GM15510 (cell line): ENCODE results near the gene DLGAP4.

Source experiments
- POLR2A ChIP-seq: IDR thresholded peaks from 3 replicates; pipeline ENCODE4 v1.6.1; 2011; ENCODE audit warnings: borderline replicate concordance; ENCODE audit not compliant: insufficient read length; ENCODE audit errors: extremely low read depth

The DLGAP4 gene

DNA sequence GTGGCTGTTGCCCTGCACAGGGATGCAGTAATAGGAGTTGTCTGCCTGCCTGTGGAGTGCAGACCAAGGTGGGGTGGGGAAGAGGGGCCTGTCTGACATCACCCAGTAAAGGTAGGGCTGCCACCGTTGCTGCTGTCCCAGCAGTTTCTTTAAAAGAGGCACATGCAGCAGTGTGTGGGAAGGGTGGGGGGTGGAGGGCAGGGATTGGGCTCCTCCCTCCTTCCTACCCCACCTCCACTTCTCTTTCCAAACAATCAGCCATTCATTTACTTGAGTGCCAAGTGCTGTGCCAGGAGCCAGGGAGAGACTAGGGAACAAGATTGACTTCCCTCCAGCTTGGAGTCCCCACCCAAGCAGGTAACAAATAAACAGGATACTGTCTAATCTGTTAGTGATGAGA is 168.4 kb downstream of the DLGAP4 start:
- no peak for TF ChIP-seq POLR2A

DNA sequence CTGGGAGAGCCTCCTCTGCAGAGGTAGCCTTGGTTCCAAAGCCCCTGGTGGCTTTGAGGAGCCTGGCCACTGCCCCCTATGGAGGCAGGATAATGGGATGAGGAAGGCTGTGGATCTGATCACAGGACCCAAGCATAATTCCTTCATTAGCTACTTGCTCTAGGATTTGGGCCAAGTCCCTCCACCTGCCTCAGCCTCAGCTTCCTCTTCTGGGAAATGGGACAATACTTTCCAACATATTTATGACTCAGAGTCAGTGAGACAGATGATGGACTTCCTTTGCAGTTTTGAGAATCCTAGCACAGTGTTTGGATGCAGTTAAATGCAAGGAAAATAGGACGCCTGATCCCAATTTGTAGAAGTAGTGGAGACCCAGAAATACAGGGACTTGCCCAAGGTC is 171.3 kb downstream of the DLGAP4 start:
- no peak for TF ChIP-seq POLR2A

DNA sequence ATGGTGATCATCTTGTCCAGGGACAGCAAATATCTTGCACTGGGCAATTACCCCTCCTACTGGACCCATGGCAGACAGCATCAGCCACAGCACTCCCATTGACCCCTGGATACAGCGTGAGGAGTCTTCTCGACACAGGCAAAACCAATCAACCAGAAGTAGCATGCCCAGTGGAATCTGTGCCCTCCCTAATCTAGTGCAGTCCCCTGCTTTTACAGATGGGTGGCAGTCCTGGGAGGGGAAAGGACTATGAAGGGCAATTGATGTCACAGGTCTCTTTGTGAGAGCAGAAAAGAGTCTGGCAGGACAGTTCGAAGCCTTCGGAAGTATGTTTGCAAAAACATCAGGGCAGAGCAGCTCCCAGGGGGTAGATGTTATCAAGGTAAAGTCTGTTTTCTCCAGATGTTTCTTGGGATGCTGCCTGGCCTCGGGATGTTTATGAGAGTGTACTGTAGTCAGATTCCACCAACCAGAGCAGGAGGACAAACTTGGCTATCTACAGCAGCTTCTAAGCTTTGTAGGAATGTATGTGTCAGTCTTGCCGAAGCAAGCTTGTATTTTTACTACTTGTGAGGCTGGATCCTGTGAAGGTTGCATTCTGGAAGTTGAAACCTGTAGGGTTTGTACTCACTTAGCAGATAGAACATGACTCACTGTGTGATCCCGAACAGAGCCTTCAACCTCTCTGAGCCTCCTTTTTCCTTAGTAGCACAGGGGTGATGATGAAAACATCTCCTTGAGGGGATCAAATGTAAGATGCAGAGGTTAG is 172.2 kb downstream of the DLGAP4 start:
- TF ChIP-seq POLR2A = no peak

DNA sequence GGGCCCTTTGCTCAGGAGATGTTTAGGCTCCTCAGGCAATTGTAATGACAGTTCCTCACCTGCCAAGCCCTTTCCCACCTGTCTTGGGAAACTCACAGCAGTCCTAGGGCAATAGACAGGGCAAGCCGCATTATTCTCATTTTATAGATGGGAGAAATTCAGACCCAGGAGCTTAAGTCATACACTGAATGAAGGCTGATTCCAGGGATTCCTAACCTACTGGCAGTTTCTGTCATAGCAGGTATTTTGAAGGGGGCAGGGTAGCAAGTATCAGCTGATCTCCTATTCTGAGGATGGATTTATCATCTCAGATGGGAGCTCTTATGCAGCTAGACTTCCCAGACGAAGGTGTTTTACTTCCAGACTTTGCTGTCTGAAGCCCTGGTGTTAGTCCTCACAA is 173.8 kb downstream of the DLGAP4 start:
- no peak for TF ChIP-seq POLR2A

DNA sequence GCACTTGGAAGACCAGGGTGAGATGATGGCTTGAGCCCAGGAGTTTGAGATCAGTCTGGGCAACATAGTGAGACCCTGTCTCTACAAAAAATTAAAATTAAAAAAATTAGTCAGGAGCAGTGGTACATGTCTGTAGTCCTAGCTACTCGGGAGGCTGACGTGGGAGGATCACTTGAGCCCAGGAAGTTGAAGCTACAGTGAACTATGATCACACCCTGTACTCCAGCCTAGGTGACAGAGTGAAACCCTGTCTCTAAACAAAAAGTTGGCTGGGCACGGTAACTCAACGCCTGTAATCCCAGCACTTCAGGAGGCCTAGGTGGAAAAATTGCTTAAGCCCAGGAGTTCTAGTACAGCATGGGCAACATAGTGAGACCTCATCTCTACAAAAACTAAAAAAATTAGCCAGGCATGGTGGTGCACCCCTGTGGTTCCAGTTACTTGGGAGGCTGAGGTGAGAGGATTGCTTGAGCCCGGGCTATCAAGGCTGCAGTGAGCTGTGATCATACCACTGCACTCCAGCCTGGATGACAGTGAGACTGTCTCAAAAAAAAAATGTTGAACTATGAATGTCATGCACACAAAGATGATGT is 174.4 kb downstream of the DLGAP4 start:
- no peak for TF ChIP-seq POLR2A

DNA sequence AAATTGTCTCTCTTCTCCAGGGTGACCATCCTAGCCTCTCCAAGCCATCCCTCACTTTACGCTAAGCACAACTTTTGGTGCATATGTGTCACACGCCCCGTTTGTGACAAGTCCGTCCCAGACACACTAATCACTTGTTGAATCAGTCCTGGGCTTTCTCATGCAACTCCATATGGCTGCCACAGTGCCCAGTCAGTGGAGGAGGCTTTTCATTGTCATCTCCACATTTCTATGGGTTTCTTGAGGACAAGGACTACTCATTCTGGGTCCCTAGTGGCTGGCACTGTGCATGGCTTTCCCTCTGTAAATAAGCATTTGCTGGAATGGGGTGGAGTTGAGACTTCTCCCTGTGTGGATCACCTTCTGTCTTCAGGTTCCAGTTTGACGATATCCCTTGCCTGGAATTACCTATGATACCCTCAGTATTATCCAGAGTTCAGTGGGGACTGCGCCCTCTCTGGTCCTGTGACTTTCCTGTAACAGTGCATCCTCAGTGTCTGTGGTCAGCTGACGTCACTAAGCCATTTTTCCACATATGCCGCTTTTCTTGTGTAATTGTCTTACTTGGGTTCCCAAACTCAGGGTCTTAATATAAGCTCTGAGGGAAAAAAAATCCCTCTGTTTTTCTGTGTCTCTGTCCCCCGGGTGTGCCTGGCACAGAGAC is 175.4 kb downstream of the DLGAP4 start:
- TF ChIP-seq POLR2A = no peak

DNA sequence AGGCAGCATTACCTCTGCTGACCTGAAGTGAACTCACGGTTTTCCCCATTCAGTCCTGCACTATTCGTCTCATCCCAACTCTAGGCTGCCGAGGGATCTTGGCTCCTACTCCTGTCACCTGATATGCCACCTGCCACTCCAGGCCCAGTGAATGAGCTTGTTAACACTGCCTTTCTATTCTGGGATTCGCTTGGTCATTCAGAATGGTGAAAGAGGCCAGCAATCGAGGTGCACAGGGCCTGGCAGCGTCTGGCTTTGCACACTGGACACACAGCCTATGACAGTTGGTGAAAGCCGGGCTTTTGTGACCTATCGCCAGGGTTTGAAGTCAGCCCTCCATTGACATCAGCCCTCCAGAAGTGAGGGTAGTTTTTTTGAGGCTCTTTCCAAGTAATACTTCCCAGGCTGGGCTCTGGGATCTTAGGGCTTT is 175.9 kb downstream of the DLGAP4 start:
- no peak for TF ChIP-seq POLR2A

DNA sequence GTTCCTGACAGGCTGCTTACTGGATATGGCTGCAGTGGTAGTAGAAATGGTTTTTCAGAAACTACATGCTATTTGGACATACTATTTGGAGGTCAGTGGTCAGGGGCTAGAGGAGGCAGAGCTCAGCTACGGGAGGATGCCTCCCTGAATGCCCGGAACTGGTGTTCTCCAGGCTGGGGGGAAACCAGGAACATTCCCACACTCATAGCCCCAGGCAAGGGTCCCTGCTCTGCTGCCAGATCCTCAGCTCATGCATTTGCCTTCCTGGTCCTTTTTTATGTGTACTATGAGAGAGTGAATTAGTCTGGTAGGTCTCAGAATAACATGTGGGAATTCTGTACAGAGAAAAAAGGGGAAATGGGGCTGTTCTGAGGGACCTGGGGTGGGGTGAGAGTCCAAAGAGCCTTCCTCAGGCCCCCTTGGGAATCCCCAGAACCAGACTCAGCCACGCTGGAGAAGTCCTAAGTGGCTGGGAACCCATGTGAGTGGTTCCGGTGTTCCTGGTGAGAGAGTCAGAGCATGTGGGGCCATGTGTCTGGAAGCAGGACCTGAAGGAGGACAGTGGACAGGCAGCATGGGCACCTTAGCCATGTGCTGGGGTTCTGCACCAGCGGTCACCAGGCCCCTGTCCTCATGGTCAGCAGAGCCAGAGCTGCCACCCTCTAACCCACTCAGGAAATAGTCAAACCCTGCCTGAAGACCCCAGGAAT is 177.2 kb downstream of the DLGAP4 start:
- no peak for TF ChIP-seq POLR2A

DNA sequence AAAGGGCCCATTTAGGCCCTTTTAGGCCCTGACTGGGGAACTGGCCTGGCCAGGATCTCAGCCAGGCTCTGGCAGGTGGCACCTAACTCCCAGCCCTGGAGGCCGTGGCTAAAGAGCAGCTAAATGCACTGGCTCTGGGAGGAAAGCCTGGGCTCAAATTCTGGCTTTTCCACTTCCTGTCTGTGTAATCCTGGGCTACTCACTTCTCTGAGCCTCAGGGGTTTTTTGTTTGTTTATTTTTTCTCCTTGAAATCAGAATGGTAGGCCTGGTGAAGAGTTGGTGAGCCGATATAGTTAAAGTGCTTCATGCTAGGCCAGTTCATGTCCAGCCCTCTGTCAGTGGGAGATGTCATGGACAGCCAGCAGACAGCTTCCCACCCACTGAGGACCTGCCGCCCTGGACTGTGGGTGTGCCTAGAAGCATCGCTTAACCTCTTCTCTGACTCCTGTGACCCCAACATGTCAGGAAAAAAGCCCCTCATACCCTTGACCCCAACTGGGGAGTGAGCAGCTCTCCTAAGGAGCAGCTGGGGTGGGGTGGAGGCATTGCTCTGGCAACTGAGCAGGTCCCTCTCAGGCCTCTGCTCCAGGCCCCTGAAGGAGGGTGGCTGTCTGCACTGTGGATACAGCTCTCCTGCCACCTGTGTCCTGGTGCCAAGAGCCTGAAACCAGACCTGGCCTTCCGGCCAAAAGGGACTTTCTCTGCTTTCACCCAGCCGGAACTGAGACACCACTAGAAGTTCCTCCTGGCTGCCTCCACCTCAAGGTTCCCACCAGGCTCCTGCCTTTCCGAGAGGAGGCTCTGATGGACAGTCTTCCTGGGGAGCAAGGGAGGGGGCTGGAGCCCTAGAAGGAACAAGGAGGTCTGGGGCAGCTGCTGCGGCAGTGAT is 178.0 kb downstream of the DLGAP4 start:
- no peak for TF ChIP-seq POLR2A

DNA sequence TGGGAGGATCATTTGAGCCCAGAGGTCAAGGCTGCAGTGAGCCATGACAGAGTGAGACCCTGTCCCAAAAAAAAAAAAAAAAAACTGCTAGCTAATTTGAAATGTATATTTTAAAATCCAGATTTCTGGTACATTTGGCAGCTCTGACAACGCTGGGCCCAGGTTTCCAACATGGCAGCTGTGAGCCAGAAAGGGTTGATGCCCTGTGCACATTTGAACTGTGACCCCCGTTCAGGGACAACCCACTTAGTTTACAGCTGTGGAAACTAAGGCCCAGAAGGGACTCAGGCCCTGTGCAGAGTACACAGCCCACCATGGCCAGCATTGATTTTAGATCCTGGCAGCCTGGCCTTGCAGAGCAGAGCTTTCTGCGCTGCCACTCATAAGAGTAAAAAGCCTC is 179.1 kb downstream of the DLGAP4 start:
- no peak for TF ChIP-seq POLR2A

DNA sequence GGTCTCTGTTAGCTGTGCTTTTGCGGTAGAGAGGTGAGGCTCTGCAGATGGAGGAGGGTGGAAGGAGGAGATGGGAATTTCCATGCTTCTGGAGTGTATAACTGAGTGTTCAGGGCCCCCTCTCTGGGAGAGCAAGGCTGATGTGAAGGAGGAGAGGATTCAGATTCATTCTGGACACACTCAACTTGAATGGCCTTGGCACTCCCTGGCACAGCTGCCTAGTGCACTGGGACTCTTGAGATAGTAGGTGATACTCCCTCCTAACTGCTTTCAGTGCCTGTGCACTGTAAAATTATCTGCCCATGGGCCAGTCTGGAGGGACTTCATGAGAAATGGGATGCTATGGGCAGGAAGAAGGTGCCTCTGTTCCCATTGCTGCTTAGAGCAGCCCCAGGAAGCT is 180.9 kb downstream of the DLGAP4 start:
- no peak for TF ChIP-seq POLR2A

DNA sequence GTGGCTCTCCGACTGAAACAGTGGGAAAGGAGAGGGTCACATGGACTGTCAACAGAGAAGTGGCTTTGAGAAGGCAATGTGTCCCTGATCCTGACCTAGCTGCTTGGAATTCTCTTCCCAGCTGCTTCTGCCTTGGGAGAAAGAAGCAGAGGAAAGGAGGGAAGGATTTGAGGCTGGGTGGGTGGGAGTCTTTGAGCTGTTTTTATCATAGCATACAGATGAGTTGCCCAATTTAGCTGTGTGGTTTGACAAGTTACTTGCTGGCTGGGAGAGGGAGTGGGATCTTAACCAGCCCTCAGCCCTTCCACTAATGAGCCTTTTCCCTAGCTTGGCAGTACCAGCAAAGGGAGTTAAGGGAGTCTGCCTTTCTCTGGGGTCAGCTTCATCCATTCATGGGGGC is 184.1 kb downstream of the DLGAP4 start:
- TF ChIP-seq POLR2A = no peak

DNA sequence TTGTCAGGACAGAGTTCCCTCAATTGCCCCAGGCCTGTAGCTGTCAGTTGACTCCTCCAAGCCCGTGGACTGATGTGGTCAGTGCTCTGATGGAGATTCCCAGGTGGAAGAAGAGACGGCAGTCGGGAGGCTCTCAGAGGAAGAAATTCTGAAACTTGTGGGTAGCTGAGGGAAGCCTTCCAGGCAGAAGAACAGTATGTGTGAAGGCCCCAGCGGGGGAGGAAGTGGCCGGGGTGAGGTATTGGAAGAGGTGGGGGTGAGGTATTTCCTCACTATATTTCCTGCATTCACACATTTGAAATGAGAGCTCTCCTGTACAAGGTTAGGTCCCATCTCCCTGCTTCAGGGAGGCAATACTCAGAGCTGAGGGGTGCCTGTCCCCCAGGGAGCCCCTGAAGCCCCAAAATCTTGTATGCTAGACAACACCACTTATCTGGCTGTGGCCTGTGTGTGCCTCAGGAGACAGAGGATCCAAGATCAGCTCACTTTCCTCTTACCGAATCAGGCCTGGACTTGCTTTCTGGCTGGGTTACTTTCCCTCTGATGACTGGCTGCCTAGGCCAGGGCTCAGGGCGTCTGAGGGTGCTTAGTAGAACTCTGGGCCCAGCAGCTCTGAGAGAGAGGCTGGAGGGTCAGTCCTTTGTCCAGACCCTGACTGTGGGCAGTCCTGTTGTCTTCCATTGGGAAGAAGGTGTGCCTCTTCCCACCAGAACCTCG is 185.9 kb downstream of the DLGAP4 start:
- no peak for TF ChIP-seq POLR2A

DNA sequence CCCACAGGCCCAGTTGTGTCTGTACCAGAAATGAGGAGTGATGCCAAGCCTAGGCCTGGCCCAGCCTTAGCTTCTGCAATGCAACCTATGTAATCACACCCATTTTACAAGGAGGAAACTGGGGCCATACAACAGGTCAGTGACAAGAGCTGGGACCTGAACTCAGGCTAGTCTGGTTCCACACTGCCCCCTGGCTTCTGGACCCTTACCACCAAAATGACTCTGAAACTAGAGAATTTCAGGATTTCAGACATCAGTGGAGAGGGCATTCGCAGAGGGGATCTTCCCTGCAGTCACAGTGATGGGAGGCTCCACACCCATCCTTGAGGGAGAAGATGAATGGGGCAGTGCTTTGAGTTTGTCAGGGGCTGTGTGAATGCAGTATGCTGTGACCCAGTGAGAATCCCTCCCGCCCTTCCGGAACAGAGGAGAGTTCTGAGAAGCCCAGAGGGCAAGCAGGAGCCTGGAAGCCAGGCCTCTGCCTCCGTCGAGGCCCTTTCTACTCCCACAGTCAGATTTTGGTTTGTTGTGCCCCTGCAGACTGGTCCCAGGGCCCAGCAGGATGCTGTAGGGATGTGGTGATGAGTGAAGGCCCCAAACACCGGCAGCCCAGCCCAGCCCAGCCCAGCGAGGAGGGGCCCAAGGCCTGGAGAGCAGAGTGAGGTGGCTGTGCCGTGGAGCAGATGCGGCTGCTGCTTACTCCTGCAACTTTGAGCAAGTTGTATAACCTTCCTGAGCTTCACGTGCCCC is 187.1 kb downstream of the DLGAP4 start:
- no peak for TF ChIP-seq POLR2A

DNA sequence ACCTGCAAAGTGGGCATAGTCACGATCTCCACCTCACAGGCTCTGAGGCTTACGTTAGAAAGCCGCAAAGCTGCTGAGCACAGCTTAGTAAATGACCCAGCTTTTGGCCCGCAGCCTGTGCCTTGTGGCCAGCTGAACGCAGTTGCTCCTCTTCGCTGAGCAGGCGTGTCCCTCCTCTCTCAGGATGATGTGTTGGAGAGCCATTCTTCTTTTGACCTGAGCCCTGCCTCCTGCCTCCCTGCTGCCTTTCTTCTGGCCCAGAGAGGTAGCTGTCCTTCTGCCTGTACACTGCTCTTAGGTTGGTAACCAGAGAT is 187.6 kb downstream of the DLGAP4 start:
- no peak for TF ChIP-seq POLR2A
